Liver (tissue), 9 donors: ENCODE results near the gene MECP2. TPM values are rescaled to one million over a fixed set of nuclear protein-coding genes. Genes with fewer than 3 reads are reported as not detected.

Experiments
- DNase-seq: peaks from one replicate; pipeline ENCODE4 v3.0.0-alpha.2; 2017; ENCODE audit warnings: low spot score
- H3K27ac ChIP-seq, 2 donors: one replicate each; pipeline ENCODE4 v1.7.0; 2013; ENCODE audit warnings: inconsistent platforms in 2 of 2, low read length in 2 of 2, control low read depth in 1 of 2, low read depth in 1 of 2, mild to moderate bottlenecking in 1 of 2
- H3K27me3 ChIP-seq, 4 donors: one replicate each; pipeline versions ENCODE4 v1.6.1 to v1.7.0; 2013; ENCODE audit warnings: low read length in 3 of 4, inconsistent platforms in 1 of 4, mild to moderate bottlenecking in 1 of 4, moderate library complexity in 1 of 4; ENCODE audit not compliant: control insufficient read depth in 4 of 4, insufficient read depth in 4 of 4
- H3K36me3 ChIP-seq, 4 donors: one replicate each; pipeline versions ENCODE4 v1.6.1 to v1.7.0; 2013; ENCODE audit warnings: low read length in 3 of 4, mild to moderate bottlenecking in 3 of 4, low read depth in 1 of 4, moderate library complexity in 1 of 4; ENCODE audit not compliant: control insufficient read depth in 4 of 4, insufficient read depth in 3 of 4
- H3K4me1 ChIP-seq, 4 donors: one replicate each; pipeline versions ENCODE4 v1.6.1 to v1.7.0; 2013; ENCODE audit warnings: low read length in 3 of 4, mild to moderate bottlenecking in 3 of 4, moderate library complexity in 1 of 4; ENCODE audit not compliant: control insufficient read depth in 4 of 4, insufficient read depth in 4 of 4
- H3K4me3 ChIP-seq, 3 donors: one replicate each; pipeline versions ENCODE4 v1.6.1 to v1.7.0; 2013; ENCODE audit warnings: low read length in 3 of 3, control low read depth in 1 of 3, low read depth in 1 of 3, mild to moderate bottlenecking in 1 of 3
- H3K9ac ChIP-seq, 2 donors: one replicate each; pipeline ENCODE4 v1.7.0; 2013; ENCODE audit warnings: low read length in 2 of 2, mild to moderate bottlenecking in 2 of 2, moderate library complexity in 2 of 2, control low read depth in 1 of 2, low read depth in 1 of 2
- H3K9me3 ChIP-seq, 4 donors: one replicate each; pipeline versions ENCODE4 v1.6.1 to v1.7.0; 2013; ENCODE audit warnings: low read length in 3 of 4; ENCODE audit not compliant: control insufficient read depth in 4 of 4
- ATF3 ChIP-seq: IDR thresholded peaks from 2 replicates; pipeline ENCODE4 v1.6.1; 2016; ENCODE audit warnings: antibody characterized with exemption
- CTCF ChIP-seq: fragments of 150-350 bp; IDR thresholded peaks from 2 replicates; pipeline ENCODE4 v1.5.1; 2017; ENCODE audit warnings: improper control_type of control experiment, low read depth, low read length; ENCODE audit not compliant: missing input control
- FOXA1 ChIP-seq: IDR thresholded peaks from 2 replicates; pipeline ENCODE4 v1.6.1; 2016; ENCODE audit warnings: antibody characterized with exemption
- HNF4A ChIP-seq, 2 donors: conservative IDR thresholded peaks; 2 replicates each; pipeline ENCODE4 v1.6.1; 2016; ENCODE audit warnings: antibody characterized with exemption in 2 of 2, mild to moderate bottlenecking in 2 of 2
- HNF4G ChIP-seq: IDR thresholded peaks from 2 replicates; pipeline ENCODE4 v1.6.1; 2016; ENCODE audit warnings: antibody characterized with exemption
- JUND ChIP-seq, 2 donors: IDR thresholded peaks; 2 replicates each; pipeline ENCODE4 v1.6.1; 2016; ENCODE audit warnings: antibody characterized with exemption in 2 of 2
- NR2F2 ChIP-seq: IDR thresholded peaks from 2 replicates; pipeline ENCODE4 v1.6.1; 2016; ENCODE audit warnings: antibody characterized with exemption
- RAD21 ChIP-seq, 2 donors: IDR thresholded peaks; 2 replicates each; pipeline ENCODE4 v1.6.1; 2016; ENCODE audit warnings: antibody characterized with exemption in 2 of 2, mild to moderate bottlenecking in 2 of 2
- REST ChIP-seq: IDR thresholded peaks from 2 replicates; pipeline ENCODE4 v1.6.1; 2016; ENCODE audit warnings: antibody characterized with exemption, mild to moderate bottlenecking
- RXRA ChIP-seq, 2 donors: IDR thresholded peaks; 2 replicates each; pipeline ENCODE4 v1.6.1; 2017 to 2018; ENCODE audit warnings: antibody characterized with exemption in 2 of 2, mild to moderate bottlenecking in 1 of 2
- SP1 ChIP-seq: IDR thresholded peaks from 2 replicates; pipeline ENCODE4 v1.6.1; 2018; ENCODE audit warnings: antibody characterized with exemption, mild to moderate bottlenecking
- YY1 ChIP-seq: IDR thresholded peaks from 2 replicates; pipeline ENCODE4 v1.6.1; 2016; ENCODE audit warnings: antibody characterized with exemption, mild to moderate bottlenecking
- ZBTB33 ChIP-seq: IDR thresholded peaks from 2 replicates; pipeline ENCODE4 v1.6.1; 2016; ENCODE audit warnings: antibody characterized with exemption
- WGBS: extraction: QIAGEN DNeasy Blood & Tissue Kit; methylation state at CpG from one replicate; pipeline ENCODE4 v1.1.7; 2013; 5-methylcytosine and 5-hydroxymethylcytosine counted together
- polyA plus RNA-seq, 2 donors: library from polyadenylated mRNA; stranded (reverse) in 1 of 2; unstranded in 1 of 2; fragments of 200-250 nt in 1 of 2; fragments of >200 nt in 1 of 2; fragmentation: Nextera tagmentation in 1 of 2; extraction: Ambion mirVana in 1 of 2; gene quantifications; one replicate each; pipeline versions ENCODE4 v1.2.1 to v1.2.3, GENCODE V29; 2013 to 2015
- total RNA-seq, 2 donors: library from RNA; depleted of rRNA; stranded (reverse); fragments of >200 nt; gene quantifications; one replicate each; pipeline ENCODE4 v1.2.3, GENCODE V29; 2014
- donor health status: healthy.
- donor health status: healthy.
- donor health status: healthy.
- donor health status: healthy.
- donor health status: healthy.

Gene MECP2
- total and polyA plus RNA-seq, 4 donors, result 6.9 to 22.0 (median 10.0) TPM

- WGBS, result 86% methylated on average over 5 of the region's 5 CpGs
- Histone ChIP-seq H3K27ac (no peak overlapping the region), H3K9me3 (peaks cover 0 to 5% (median 0%) of the 10 kb centered on the region in 4 donors), H3K36me3 (no peaks in the 10 kb centered on the region), H3K4me1 (no peaks in the 10 kb centered on the region), H3K4me3 (no peak overlapping the region), H3K27me3 (no peaks in the 10 kb centered on the region), H3K9ac (no peak overlapping the region)
- no peak for TF ChIP-seq ZBTB33
- DNase-seq, result no peak
Observed at GRCh38 chrX:154115750-154116149, 18.2 kb upstream of the MECP2 start.

GRCh38 chrX:154115071-154115470 lies 17.6 kb upstream of the MECP2 start:
- no peak overlapping the region for H3K27ac ChIP-seq
- H3K4me3 ChIP-seq, result no peak overlapping the region
- H3K9ac ChIP-seq, result no peak overlapping the region
- WGBS, result 83% methylated on average over 10 of the region's 10 CpGs
- H3K27me3 ChIP-seq, result no peaks in the 10 kb centered on the region
- TF ChIP-seq HNF4G (no peak), FOXA1 (no peak), ZBTB33 (no peak), RXRA (IDR thresholded peaks at IDR 0.05) (no peak), NR2F2 (no peak), YY1 (no peak), SP1 (no peak), HNF4A (conservative IDR thresholded peaks at IDR 0.05) (no peak), ATF3 (no peak), JUND (IDR thresholded peaks at IDR 0.05) (no peak), CTCF (no peak), RAD21 (IDR thresholded peaks at IDR 0.05) (no peak)
- DNase-seq, result no peak
- no peaks in the 10 kb centered on the region for H3K36me3 ChIP-seq
- H3K9me3 ChIP-seq, result peaks cover 0 to 5% (median 0%) of the 10 kb centered on the region in 4 donors
- no peaks in the 10 kb centered on the region for H3K4me1 ChIP-seq

GRCh38 chrX:154114652-154115051 lies 17.1 kb upstream of the MECP2 start:
- Histone ChIP-seq H3K4me3 (no peak overlapping the region), H3K9me3 (peaks cover 0 to 5% (median 0%) of the 10 kb centered on the region in 4 donors), H3K9ac (no peak overlapping the region), H3K27ac (no peak overlapping the region), H3K4me1 (no peaks in the 10 kb centered on the region), H3K27me3 (no peaks in the 10 kb centered on the region), H3K36me3 (no peaks in the 10 kb centered on the region)
- no peak for DNase-seq
- WGBS, result 90% methylated on average over 5 of the region's 5 CpGs
- TF ChIP-seq RXRA (IDR thresholded peaks at IDR 0.05) (no peak), NR2F2 (no peak), REST (no peak), CTCF (no peak), HNF4G (no peak), SP1 (no peak), ZBTB33 (no peak)
